GM21526 (cell line): Measurements from ENCODE around the gene MSI2.

ENCODE experiments used
- ATAC-seq: cut with Tn5 transposase; IDR thresholded peaks from one replicate; pipeline ENCODE4 v1.9.1; 2021; ENCODE audit warnings: moderate library complexity; ENCODE audit not compliant: unreplicated experiment, low FRiP score

The MSI2 gene

GRCh38 chr17:57559634-57560318, 303.5 kb downstream of the MSI2 start:
- no peak for ATAC-seq

GRCh38 chr17:57560319-57560705, 304.0 kb downstream of the MSI2 start:
- no peak for ATAC-seq

GRCh38 chr17:57561072-57561861, 304.9 kb downstream of the MSI2 start:
- ATAC-seq: no peak

GRCh38 chr17:57562184-57562698, 305.9 kb downstream of the MSI2 start:
- no peak for ATAC-seq

GRCh38 chr17:57563958-57564357, 307.6 kb downstream of the MSI2 start:
- no peak for ATAC-seq

GRCh38 chr17:57565176-57565575, 308.9 kb downstream of the MSI2 start:
- ATAC-seq: no peak

- ATAC-seq: no peak
Measured at GRCh38 chr17:57566721-57567120, 310.4 kb downstream of the MSI2 start.

- ATAC-seq: no peak
Measured at GRCh38 chr17:57567251-57567650, 310.9 kb downstream of the MSI2 start.

- ATAC-seq: no peak
Measured at GRCh38 chr17:57568340-57568739, 312.0 kb downstream of the MSI2 start.

- ATAC-seq: no peak
Measured at GRCh38 chr17:57569021-57569420, 312.7 kb downstream of the MSI2 start.

- no peak for ATAC-seq
Measured at GRCh38 chr17:57569853-57570252, 313.5 kb downstream of the MSI2 start.

GRCh38 chr17:57570724-57571344, 314.5 kb downstream of the MSI2 start:
- ATAC-seq: no peak

- no peak for ATAC-seq
Measured at GRCh38 chr17:57572062-57572461, 315.7 kb downstream of the MSI2 start.

- ATAC-seq: no peak
Measured at GRCh38 chr17:57572600-57572999, 316.3 kb downstream of the MSI2 start.

- ATAC-seq: no peak
Measured at GRCh38 chr17:57574040-57574513, 317.8 kb downstream of the MSI2 start.

GRCh38 chr17:57576744-57577143, 320.4 kb downstream of the MSI2 start:
- ATAC-seq: no peak

GRCh38 chr17:57577751-57578607, 321.7 kb downstream of the MSI2 start:
- ATAC-seq: no peak

GRCh38 chr17:57578608-57579225, 322.4 kb downstream of the MSI2 start:
- no peak for ATAC-seq

- ATAC-seq: no peak
Measured at GRCh38 chr17:57579245-57579644, 322.9 kb downstream of the MSI2 start.
